ENCODE data around the gene TP53I3.

Gene TP53I3

DNA sequence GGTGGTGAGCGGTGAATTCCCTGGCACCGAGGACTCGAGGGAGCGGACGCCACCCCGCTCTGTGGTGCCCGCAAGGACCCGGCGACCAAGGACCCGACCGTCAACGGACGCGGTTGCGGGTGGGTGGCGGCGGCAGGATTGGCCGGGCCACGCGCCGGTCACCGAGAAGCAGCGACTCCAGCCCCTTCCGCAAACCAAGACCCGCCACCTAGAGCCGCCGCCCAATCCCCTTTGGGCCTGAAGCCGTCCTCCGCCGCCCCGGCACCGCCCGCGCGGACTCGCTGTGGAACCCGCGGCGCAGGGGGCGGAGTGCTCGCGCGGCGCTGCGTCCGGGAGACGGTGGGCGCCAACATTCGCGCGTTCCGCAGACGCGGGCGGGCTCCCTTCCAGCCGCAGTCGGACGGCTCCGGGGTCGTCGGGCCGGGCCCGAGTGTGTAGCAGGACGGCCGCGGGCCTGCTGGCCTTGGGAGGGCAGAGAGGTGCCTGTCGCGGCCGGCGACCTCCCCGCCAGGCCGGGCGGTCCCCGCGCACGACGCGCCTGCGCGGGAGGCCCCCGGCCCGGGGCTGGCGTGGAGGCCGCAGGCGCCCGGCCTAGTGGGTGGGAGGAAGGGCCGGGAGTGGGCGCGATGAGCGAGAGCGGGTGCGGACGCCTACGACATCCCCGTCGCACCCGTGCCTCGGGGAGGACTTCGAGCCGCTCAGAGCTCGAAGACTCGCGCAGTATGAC lies 38.7 kb upstream of the TP53I3 start, which contains the start of the genes FAM228B and PFN4 (continued):
- TF ChIP-seq ZFP3 (CRISPR knock-in tag; IDR thresholded peaks at IDR 0.05) (0 out of 2 replicates have a peak, but pooled peaks have one; percentile 35), TSHZ2 (CRISPR knock-in tag; IDR thresholded peaks at IDR 0.05) (peak; percentile 12), PPARA (CRISPR knock-in tag; IDR thresholded peaks at IDR 0.05; ENCODE audit: borderline replicate concordance) (0 out of 2 replicates have a peak, but pooled peaks have one; percentile 39), ZNF8 (CRISPR knock-in tag; IDR thresholded peaks at IDR 0.05) (no peak), ESRRG (CRISPR knock-in tag; IDR thresholded peaks at IDR 0.05) (no peak), ZFP30 (CRISPR knock-in tag; IDR thresholded peaks at IDR 0.05) (no peak), ISL1 (CRISPR knock-in tag; IDR thresholded peaks at IDR 0.05) (no peak), ZNF565 (CRISPR knock-in tag; conservative IDR thresholded peaks at IDR 0.05; ENCODE audit: low read depth) (no peak), CREB5 (CRISPR knock-in tag; IDR thresholded peaks at IDR 0.05; ENCODE audit: low read depth) (no peak), SNAI2 (CRISPR knock-in tag; IDR thresholded peaks at IDR 0.05) (no peak), GLIS3 (CRISPR knock-in tag; IDR thresholded peaks at IDR 0.05) (0 out of 2 replicates have a peak, but pooled peaks have one; percentile 32), RARB (CRISPR knock-in tag; IDR thresholded peaks at IDR 0.05) (no peak), TCF4 (CRISPR knock-in tag; IDR thresholded peaks at IDR 0.05; ENCODE audit: borderline replicate concordance) (no peak), ZNF70 (CRISPR knock-in tag; IDR thresholded peaks at IDR 0.05) (0 out of 2 replicates have a peak, but pooled peaks have one; percentile 8)

- TF ChIP-seq CREB5 (CRISPR knock-in tag; IDR thresholded peaks at IDR 0.05; ENCODE audit: low read depth) (no peak), SNAI2 (CRISPR knock-in tag; IDR thresholded peaks at IDR 0.05) (no peak), ZNF70 (CRISPR knock-in tag; IDR thresholded peaks at IDR 0.05) (no peak), ESRRG (CRISPR knock-in tag; IDR thresholded peaks at IDR 0.05) (no peak), PPARA (CRISPR knock-in tag; IDR thresholded peaks at IDR 0.05; ENCODE audit: borderline replicate concordance) (no peak), TSHZ2 (CRISPR knock-in tag; IDR thresholded peaks at IDR 0.05) (no peak), ZFP30 (CRISPR knock-in tag; IDR thresholded peaks at IDR 0.05) (no peak), CSDC2 (CRISPR knock-in tag; IDR thresholded peaks at IDR 0.05) (no peak), ZC3H10 (CRISPR knock-in tag; IDR thresholded peaks at IDR 0.05) (no peak), PATZ1 (CRISPR knock-in tag; IDR thresholded peaks at IDR 0.05; ENCODE audit: borderline replicate concordance) (no peak), TOX (CRISPR knock-in tag; IDR thresholded peaks at IDR 0.05; ENCODE audit: borderline replicate concordance) (no peak), ISL1 (CRISPR knock-in tag; IDR thresholded peaks at IDR 0.05) (no peak), GLIS3 (CRISPR knock-in tag; IDR thresholded peaks at IDR 0.05) (no peak), RARB (CRISPR knock-in tag; IDR thresholded peaks at IDR 0.05) (no peak), TCF4 (CRISPR knock-in tag; IDR thresholded peaks at IDR 0.05; ENCODE audit: borderline replicate concordance) (no peak), OSR1 (CRISPR knock-in tag; IDR thresholded peaks at IDR 0.05) (no peak), ZNF565 (CRISPR knock-in tag; conservative IDR thresholded peaks at IDR 0.05; ENCODE audit: low read depth) (no peak), ZFP3 (CRISPR knock-in tag; IDR thresholded peaks at IDR 0.05) (no peak)
- TF ChIP-seq, protein P1, sequence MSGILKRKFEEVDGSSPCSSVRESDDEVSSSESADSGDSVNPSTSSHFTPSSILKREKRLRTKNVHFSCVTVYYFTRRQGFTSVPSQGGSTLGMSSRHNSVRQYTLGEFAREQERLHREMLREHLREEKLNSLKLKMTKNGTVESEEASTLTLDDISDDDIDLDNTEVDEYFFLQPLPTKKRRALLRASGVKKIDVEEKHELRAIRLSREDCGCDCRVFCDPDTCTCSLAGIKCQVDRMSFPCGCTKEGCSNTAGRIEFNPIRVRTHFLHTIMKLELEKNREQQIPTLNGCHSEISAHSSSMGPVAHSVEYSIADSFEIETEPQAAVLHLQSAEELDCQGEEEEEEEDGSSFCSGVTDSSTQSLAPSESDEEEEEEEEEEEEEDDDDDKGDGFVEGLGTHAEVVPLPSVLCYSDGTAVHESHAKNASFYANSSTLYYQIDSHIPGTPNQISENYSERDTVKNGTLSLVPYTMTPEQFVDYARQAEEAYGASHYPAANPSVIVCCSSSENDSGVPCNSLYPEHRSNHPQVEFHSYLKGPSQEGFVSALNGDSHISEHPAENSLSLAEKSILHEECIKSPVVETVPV (CRISPR knock-in tag; IDR thresholded peaks at IDR 0.05): no peak
- TF ChIP-seq, protein P2, sequence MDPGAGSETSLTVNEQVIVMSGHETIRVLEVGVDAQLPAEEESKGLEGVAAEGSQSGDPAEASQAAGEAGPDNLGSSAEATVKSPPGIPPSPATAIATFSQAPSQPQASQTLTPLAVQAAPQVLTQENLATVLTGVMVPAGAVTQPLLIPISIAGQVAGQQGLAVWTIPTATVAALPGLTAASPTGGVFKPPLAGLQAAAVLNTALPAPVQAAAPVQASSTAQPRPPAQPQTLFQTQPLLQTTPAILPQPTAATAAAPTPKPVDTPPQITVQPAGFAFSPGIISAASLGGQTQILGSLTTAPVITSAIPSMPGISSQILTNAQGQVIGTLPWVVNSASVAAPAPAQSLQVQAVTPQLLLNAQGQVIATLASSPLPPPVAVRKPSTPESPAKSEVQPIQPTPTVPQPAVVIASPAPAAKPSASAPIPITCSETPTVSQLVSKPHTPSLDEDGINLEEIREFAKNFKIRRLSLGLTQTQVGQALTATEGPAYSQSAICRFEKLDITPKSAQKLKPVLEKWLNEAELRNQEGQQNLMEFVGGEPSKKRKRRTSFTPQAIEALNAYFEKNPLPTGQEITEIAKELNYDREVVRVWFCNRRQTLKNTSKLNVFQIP (CRISPR knock-in tag; IDR thresholded peaks at IDR 0.05; ENCODE audit: borderline replicate concordance, low read depth): no peak
- ATAC-seq: no peak
These were observed 37.9 kb upstream of the TP53I3 start for GRCh38 chr2:24122366-24123194.
